Fibroblast of villous mesenchyme (primary cell): Measurements from ENCODE around the gene SCYGR7. TPM values are rescaled to one million over a fixed set of nuclear protein-coding genes. Genes with fewer than 3 reads are reported as not detected.

ENCODE experiments used
- DNase-seq: peaks from one replicate; pipeline ENCODE4 v3.0.0-alpha.2; 2010; ENCODE audit warnings: low read depth
- H3K4me3 ChIP-seq: 2 replicates; pipeline ENCODE4 v1.5.1; 2011; ENCODE audit warnings: low read depth, mild to moderate bottlenecking, low read length
- CTCF ChIP-seq: IDR thresholded peaks from 2 replicates; pipeline ENCODE4 v1.5.1; 2012; ENCODE audit warnings: low read depth, mild to moderate bottlenecking, low read length; ENCODE audit not compliant: insufficient read depth
- total RNA-seq: library from RNA; depleted of rRNA; stranded (reverse); fragments of >200 nt; gene quantifications from 2 replicates; pipeline ENCODE4 v1.2.3, GENCODE V29; 2012

Gene SCYGR7, protein sequence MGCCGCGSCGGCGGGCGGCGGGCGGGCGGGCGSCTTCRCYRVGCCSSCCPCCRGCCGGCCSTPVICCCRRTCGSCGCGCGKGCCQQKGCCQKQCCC
- total RNA-seq = not detected in 2 replicates

- peak; percentile 16 for DNase-seq
These were observed at the start of gene SCYGR7 for GRCh38 chr2:227728035-227728434. TSS of gene SCYGR7 (plus strand) at chr2:227728335. CDS start at chr2:227728335, 0 bp downstream.

GRCh38 chr2:227684258-227684657 lies 43.9 kb upstream of the SCYGR7 start:
- DNase-seq = no peak
- no peak for TF ChIP-seq CTCF
- H3K4me3 ChIP-seq = no peak overlapping the region

More at GRCh38 chr2:227728035-227728434, at the start of gene SCYGR7:
- no peak within 1 kb of the TSS for H3K4me3 ChIP-seq
- TF ChIP-seq CTCF = no peak

DNA sequence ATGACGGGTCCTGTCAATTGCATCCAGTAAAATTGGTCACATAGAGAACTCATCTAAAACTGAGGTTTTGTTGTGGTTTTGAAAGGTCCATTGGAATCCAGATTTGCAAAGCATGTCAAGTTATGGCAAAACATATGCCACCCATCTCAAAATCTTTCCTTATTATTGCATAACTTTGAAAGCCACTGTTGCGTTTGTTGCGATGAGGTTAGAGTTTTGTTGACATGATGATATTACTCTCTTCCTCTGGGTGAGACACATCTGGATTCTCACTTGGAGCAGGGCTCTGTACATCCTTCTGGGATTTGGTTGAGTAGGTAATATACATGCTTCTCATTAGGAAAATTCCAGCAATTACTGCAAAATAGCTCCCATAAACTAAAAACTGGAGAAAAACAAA lies 40.9 kb upstream of the SCYGR7 start:
- H3K4me3 ChIP-seq = no peak overlapping the region
- TF ChIP-seq CTCF = no peak
- DNase-seq = peak; percentile 66

- DNase-seq = peak; percentile 7
- no peak overlapping the region for H3K4me3 ChIP-seq
- TF ChIP-seq CTCF = no peak
These were observed 31.0 kb upstream of the SCYGR7 start for GRCh38 chr2:227696990-227697679.

DNA sequence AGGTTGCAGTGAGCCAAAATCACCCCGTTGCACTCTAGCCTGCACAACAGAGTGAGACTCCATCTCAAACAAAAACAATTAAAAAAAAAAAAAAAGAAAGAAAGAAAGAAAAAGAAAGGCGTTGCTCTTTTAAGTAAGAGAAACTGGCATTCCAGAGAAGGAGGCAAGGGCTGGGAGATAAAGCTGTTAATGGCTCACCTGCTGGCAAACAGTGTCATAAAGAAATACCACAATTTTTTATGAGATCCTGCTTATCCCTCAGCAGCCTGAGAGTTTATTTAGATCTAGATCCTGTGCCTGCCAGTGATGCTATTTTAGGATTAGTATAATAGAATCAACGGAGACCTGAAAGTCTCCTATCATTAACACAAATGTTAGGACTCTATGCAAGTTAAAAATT lies 26.6 kb upstream of the SCYGR7 start:
- no peak for DNase-seq
- TF ChIP-seq CTCF = no peak
- H3K4me3 ChIP-seq = no peak overlapping the region

- TF ChIP-seq CTCF = no peak
- DNase-seq = peak; percentile 65
- no peak overlapping the region for H3K4me3 ChIP-seq
These were observed 24.8 kb upstream of the SCYGR7 start for GRCh38 chr2:227703280-227703732.

- no peak overlapping the region for H3K4me3 ChIP-seq
- DNase-seq = peak; percentile 24
- TF ChIP-seq CTCF = no peak
These were observed 24.2 kb upstream of the SCYGR7 start for GRCh38 chr2:227703961-227704360.
